Gastroesophageal sphincter (tissue), 3 donors: ENCODE data around the gene TRAM2.

Experiments used
- CTCF ChIP-seq, 4 experiments: fragments of 200-600 bp in 2 of 4; fragments of 450-650 bp in 2 of 4; sonication (generic) in 1 of 4; IDR thresholded peaks; one replicate each; pipeline ENCODE4 v1.5.1; 2017 to 2019; ENCODE audit warnings: antibody characterized with exemption in 4 of 4, mild to moderate bottlenecking in 2 of 4, moderate library complexity in 2 of 4
- POLR2A ChIP-seq, 2 donors: fragments of 450-650 bp; IDR thresholded peaks; one replicate each; pipeline ENCODE4 v1.6.1; 2017; ENCODE audit warnings: antibody characterized with exemption in 2 of 2, mild to moderate bottlenecking in 2 of 2, moderate library complexity in 1 of 2
- POLR2AphosphoS5 ChIP-seq: sonication (generic); formaldehyde crosslinking; IDR thresholded peaks from one replicate; pipeline ENCODE4 v1.6.1; 2017; ENCODE audit warnings: antibody characterized with exemption

GRCh38 chr6:52620055-52620905 lies 43.4 kb upstream of the TRAM2 start:
- no peak for TF ChIP-seq CTCF (IDR thresholded peaks at IDR 0.05)
- no peak for TF ChIP-seq POLR2A (IDR thresholded peaks at IDR 0.05)
- no peak for TF ChIP-seq POLR2AphosphoS5
